ENCODE results near the gene DIP2C.

Gene DIP2C

DNA sequence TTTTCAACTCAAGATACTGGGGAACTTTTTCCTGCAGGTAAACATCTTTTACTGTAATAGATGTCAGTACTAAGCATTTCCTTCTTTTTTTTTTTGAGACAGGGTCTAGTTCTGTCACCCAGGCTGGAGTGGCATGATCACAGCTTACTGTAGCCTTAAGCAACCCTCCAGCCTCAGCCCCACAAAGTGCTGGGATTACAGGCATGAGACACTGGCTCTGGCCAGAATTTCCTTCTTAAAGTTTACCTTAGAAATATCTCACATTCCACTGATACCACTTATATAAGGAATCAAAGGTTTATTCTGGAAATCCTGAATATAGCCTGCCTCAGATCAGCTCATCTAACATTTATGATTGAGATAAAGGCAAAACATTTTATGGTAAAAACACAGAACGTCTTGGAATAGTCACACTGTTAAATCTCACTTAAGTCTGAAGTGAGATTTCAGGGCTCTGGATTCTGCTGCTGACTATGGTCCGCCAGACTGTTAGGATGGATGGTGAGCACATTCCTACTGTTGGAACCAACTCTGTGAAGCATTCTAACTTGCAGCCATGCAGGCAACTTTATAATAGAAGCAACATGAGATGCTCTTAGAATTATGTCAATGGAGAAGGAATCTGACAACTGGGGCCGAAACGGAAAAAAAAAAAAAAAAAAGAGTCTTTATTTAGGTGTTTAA lies 402.3 kb downstream of the DIP2C start:
- Mint-ChIP-seq H3K4me1 (peaks cover 5 to 13% of the 10 kb centered on the region in 2 donors), H3K9me3 (peaks cover 0 to 2% of the 10 kb centered on the region in 2 donors), H3K27ac (no peak overlapping the region), H3K36me3 (peaks cover 7 to 11% of the 10 kb centered on the region in 2 donors), H3K27me3 (peaks cover 0 to 5% of the 10 kb centered on the region in 2 donors), H3K4me3 (no peak overlapping the region)
- ATAC-seq (replicated peaks) (no peak), DNase-seq (no peak)

DNA sequence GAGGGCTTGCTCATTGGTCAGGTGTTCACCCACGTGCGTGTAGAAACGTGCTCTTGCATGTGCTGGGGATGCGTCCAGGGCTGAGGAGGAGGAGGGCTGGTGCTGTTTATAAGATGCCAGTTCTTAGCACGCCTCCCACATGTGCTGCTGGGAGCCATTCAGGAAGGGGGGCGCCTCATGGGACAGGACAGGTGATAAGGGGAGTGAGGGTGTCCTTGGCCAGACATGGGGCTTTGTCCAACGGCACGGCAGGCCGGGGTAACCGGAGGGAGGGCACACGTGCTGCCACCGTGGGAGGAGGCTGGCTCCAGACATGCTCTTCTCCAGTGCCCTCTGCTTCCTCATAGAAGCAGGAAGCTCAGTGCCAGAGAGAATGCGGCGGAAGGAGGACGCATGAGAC lies 404.3 kb downstream of the DIP2C start:
- no peak for DNase-seq
- Mint-ChIP-seq H3K27me3 (peaks cover 0 to 1% of the 10 kb centered on the region in 2 donors), H3K4me1 (peaks cover 5 to 11% of the 10 kb centered on the region in 2 donors), H3K4me3 (no peak overlapping the region), H3K36me3 (peaks cover 11 to 13% of the 10 kb centered on the region in 2 donors), H3K9me3 (peaks cover 0 to 2% of the 10 kb centered on the region in 2 donors), H3K27ac (no peak overlapping the region)
- no peak for ATAC-seq (replicated peaks)

DNA sequence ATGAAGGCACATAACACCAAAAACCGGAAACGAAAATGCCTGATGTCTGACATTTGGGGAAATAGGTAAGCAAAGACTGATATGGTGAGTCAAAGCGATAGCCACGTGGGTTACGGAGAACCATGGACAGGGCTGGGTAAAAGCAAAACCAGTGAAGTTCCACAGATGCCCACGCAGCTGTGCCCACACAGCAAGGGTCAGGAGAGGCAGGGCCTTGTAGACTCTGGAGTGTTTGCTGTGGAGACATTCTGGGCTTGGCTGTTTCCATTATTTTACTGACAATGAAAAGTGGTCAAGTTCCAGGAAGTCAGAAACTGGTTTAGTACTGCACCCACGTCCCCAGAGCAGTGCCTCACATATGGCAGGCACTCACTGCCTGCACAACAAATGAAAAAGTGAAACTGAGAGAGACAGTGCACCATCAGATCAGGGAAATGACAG lies 405.5 kb downstream of the DIP2C start:
- DNase-seq, result peak; percentile 53
- Mint-ChIP-seq H3K27me3 (no peaks in the 10 kb centered on the region), H3K27ac (peak overlapping the region; percentile 70), H3K36me3 (peaks cover 11 to 16% of the 10 kb centered on the region in 2 donors), H3K9me3 (peaks cover 0 to 2% of the 10 kb centered on the region in 2 donors), H3K4me3 (peak overlapping the region in 1 of 2 donors; percentile 21), H3K4me1 (peaks cover 5 to 11% of the 10 kb centered on the region in 2 donors)
- ATAC-seq (replicated peaks), result peak; percentile 87 to 97

DNA sequence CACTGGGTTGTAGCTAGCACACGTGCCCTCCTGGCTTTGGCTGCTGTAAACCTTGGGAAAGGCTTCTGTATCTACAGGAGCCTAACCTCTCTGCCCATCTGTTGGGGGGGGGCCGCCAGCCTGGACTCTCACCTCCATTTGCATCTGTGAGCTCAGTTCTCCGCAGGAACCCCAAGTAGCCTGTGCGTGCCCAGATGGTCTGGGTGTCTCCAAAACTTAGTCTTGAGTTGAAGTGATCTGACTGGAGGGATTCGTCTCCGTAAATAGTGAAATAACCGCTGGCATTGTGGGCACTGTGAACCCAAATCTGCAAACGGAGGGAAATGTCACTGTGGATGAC lies 406.4 kb downstream of the DIP2C start:
- H3K4me1 Mint-ChIP-seq, result peaks cover 5 to 11% of the 10 kb centered on the region in 2 donors
- H3K27me3 Mint-ChIP-seq, result no peaks in the 10 kb centered on the region
- H3K9me3 Mint-ChIP-seq, result peaks cover 0 to 2% of the 10 kb centered on the region in 2 donors
- no peak for ATAC-seq (replicated peaks)
- no peak overlapping the region for H3K4me3 Mint-ChIP-seq
- H3K27ac Mint-ChIP-seq, result no peak overlapping the region
- H3K36me3 Mint-ChIP-seq, result peaks cover 11 to 16% of the 10 kb centered on the region in 2 donors
- DNase-seq, result no peak

DNA sequence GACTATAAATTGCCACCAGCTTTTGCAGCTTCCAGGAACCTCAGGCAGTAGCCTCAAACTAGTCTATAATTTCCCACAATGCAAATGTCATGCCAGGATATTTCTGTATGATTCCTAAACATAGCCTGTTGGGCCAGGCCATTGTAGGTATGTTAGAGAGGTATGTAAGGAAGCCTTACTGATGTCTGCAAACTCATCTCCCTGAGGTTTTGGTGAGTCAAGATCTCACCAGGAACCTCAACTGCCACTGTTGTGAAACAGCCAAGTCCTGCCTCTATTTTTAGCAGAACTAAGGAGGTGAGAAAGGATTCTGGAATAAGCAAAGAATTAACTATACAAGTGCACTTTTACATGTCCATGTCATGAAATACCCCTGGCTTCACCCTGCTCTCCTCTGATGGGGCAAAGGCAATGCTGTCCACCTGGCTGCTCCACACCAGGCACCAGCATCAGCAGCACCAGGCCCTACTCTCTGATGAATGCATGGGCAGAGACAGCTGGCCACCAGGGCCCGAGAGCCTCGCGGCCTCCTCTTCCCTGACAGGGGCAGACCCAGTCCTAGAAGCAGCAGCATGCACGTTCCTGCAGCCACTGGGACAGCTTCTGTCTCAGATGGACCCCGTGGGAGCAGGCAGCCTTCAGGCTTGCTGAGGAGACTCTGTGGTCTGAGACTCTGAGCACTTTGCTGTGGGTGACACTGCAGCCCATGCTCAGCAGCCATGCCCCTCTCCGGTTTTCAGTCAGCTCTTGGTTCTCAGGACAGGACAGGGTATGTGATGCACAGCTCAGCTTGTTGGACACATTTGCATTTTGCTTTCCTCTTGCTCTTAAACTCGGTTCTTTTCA lies 407.0 kb downstream of the DIP2C start:
- Mint-ChIP-seq H3K27me3 (no peaks in the 10 kb centered on the region), H3K4me3 (no peak overlapping the region), H3K36me3 (peaks cover 14 to 20% of the 10 kb centered on the region in 2 donors), H3K4me1 (peaks cover 5 to 13% of the 10 kb centered on the region in 2 donors), H3K27ac (no peak overlapping the region), H3K9me3 (peaks cover 0 to 2% of the 10 kb centered on the region in 2 donors)
- ATAC-seq (replicated peaks) (no peak), DNase-seq (no peak)

DNA sequence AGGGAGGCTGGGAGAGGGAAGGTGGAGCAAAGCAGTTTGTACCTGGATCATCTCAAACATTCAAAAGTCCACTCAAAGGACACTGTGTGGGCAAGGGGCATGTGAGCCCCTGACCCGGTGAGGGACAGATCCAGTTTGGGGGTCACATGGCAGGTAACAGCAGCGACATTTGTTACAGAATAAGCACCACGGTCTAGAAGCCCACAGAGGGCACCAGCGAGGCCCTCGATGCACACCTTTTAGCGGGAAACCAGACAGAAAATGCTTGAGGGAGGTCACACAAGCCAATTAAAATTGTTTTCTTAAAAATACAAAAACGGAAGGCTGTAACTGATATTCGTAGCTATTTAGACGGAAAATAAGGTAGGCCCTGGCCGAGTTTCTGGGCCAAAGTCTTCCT lies 409.8 kb downstream of the DIP2C start:
- DNase-seq (no peak), ATAC-seq (replicated peaks) (no peak)
- Mint-ChIP-seq H3K27ac (no peak overlapping the region), H3K36me3 (peaks cover 12 to 20% of the 10 kb centered on the region in 2 donors), H3K4me1 (peaks cover 5 to 15% of the 10 kb centered on the region in 2 donors), H3K27me3 (no peaks in the 10 kb centered on the region), H3K4me3 (no peak overlapping the region), H3K9me3 (peaks cover 0 to 2% of the 10 kb centered on the region in 2 donors)

DNA sequence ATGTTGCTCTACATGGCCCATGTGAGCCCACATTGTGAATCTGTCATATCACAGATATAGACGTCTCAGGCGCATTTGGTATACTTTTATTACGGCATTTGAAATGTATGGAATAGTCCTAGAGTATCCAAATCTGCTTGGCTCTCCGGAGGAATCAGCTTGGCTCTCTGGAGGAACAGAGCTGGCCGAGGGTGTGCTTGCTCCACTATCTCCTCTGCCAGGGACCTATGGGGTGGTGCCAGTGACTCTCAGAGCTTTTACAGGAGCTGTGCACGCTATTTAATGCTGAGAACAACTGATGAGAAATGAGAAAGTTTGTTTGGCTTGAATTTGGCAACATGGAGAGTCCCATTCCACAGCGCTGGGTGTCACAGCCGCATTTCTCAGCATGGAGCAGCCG lies 410.2 kb downstream of the DIP2C start:
- Mint-ChIP-seq H3K27ac (no peak overlapping the region), H3K27me3 (no peaks in the 10 kb centered on the region), H3K36me3 (peaks cover 10 to 19% of the 10 kb centered on the region in 2 donors), H3K4me3 (no peak overlapping the region), H3K9me3 (peaks cover 0 to under 1% of the 10 kb centered on the region in 2 donors), H3K4me1 (peaks cover 3 to 13% of the 10 kb centered on the region in 2 donors)
- ATAC-seq (replicated peaks), result no peak
- no peak for DNase-seq

DNA sequence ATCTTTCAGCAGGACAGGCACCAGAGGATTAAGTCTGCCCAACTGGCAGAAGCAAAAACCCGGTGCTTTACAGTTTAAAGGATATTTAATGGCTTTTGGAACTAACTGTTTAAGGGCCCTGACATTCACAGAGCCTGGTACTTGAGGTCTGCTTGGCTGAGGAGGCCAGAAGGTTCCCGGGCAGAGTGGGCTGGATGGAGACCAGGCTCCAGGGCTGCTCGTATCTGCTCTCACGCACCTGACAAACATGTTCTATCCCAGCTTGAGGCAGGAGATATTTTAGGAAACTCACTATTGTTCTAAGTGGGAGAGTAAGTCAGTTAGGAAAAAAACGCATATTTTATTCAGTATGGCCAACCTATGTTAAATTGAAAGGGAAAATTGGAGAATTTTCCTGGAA lies 410.8 kb downstream of the DIP2C start:
- H3K27ac Mint-ChIP-seq, result no peak overlapping the region
- ATAC-seq (replicated peaks) (no peak), DNase-seq (no peak)
- no peaks in the 10 kb centered on the region for H3K27me3 Mint-ChIP-seq
- peaks cover 7 to 17% of the 10 kb centered on the region in 2 donors for H3K36me3 Mint-ChIP-seq
- no peaks in the 10 kb centered on the region for H3K9me3 Mint-ChIP-seq
- H3K4me3 Mint-ChIP-seq, result no peak overlapping the region
- peaks cover 0 to 9% of the 10 kb centered on the region in 2 donors for H3K4me1 Mint-ChIP-seq

DNA sequence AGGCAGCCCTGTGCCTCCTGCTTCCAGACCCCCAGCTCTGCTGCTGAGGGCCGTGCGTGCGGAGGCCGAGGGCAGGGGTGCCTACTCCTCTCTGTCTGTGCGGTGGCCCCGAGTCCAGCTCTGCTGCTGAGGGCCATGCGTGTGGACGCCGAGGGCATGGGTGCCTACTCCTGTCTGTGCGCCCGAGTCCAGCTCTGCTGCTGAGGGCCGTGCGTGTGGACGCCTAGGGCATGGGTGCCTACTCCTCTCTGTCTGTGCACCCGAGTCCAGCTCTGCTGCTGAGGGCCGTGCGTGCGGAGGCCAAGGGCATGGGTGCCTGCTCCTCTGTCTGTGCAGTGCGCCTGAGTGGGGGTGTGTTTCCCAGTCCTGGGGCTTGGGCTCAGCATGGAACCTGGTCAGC lies 411.5 kb downstream of the DIP2C start:
- H3K27me3 Mint-ChIP-seq, result no peaks in the 10 kb centered on the region
- no peak overlapping the region for H3K4me3 Mint-ChIP-seq
- DNase-seq, result no peak
- H3K27ac Mint-ChIP-seq, result peak overlapping the region; percentile 31
- peaks cover 7 to 17% of the 10 kb centered on the region in 2 donors for H3K36me3 Mint-ChIP-seq
- H3K9me3 Mint-ChIP-seq, result no peaks in the 10 kb centered on the region
- H3K4me1 Mint-ChIP-seq, result peaks cover 0 to 6% of the 10 kb centered on the region in 2 donors
- no peak for ATAC-seq (replicated peaks)

DNA sequence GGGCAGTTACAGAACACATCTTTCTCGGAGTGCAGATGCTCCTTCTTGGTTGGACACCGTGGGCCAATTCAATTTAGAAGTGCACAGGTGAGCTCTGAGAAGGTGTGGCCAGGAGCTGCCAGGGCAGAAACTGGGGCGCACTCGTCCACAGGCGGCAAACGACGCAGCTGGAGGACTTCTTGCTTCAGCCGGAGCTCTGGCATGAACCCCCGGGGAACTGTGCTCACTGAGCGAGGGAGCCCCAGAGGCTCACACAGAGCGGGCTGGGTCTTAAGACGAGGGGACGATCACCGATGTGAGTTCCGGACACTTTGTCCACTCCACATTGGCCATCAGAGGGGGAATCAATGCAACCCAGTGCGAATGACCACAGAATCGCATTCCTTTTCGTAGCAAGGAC lies 413.8 kb downstream of the DIP2C start:
- H3K9me3 Mint-ChIP-seq, result no peaks in the 10 kb centered on the region
- H3K36me3 Mint-ChIP-seq, result peaks cover 7 to 16% of the 10 kb centered on the region in 2 donors
- no peaks in the 10 kb centered on the region for H3K27me3 Mint-ChIP-seq

DNA sequence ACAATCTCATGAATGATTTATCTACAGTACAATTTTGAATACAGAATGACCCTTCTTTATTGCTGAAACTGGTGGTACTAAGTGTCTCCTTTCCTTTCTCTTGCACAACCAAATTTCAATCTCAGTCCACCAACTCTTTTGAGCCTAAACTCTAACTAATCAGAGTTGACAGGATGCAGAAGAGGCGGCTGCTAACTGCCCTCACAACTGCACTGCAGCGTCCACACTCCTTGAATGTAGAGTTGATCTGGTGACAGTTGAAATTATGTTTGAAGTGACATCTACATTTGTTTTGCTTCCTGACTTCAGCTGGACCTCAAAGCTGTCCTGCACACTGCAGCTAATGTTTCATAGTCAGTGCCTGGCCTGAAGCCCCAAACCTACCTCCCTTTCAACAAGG lies 414.6 kb downstream of the DIP2C start:
- Mint-ChIP-seq H3K4me1 (peaks cover 0 to 5% of the 10 kb centered on the region in 2 donors), H3K4me3 (no peak overlapping the region), H3K27ac (no peak overlapping the region), H3K27me3 (no peaks in the 10 kb centered on the region), H3K36me3 (peaks cover 3 to 12% of the 10 kb centered on the region in 2 donors), H3K9me3 (no peaks in the 10 kb centered on the region)
- no peak for ATAC-seq (replicated peaks)
- DNase-seq, result no peak

More for the DNA sequence above, 413.8 kb downstream of the DIP2C start:
- Mint-ChIP-seq H3K27ac (no peak overlapping the region), H3K4me1 (peaks cover 0 to 5% of the 10 kb centered on the region in 2 donors), H3K4me3 (no peak overlapping the region)
- DNase-seq (no peak), ATAC-seq (replicated peaks) (no peak)

DNA sequence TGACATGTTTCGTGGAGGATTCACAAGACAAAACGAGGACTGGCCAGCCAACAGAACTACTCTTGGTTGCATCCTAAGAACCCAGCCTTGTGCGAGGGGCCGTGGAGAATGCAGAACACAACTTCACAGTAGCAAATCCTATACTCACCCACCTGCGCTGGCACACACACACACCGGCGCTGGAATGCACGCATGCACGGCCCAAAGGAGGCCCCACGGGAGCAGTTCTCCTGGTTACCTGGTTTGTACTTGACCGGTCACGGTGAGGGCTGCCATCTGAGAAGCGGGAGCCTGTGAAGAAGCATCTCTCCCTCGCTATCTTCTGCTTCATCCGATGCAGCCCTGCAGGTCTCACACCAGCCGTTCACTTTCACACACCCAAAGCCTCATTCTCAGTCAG lies 416.4 kb downstream of the DIP2C start:
- H3K9me3 Mint-ChIP-seq, result no peaks in the 10 kb centered on the region
- DNase-seq, result no peak
- no peak for ATAC-seq (replicated peaks)

DNA sequence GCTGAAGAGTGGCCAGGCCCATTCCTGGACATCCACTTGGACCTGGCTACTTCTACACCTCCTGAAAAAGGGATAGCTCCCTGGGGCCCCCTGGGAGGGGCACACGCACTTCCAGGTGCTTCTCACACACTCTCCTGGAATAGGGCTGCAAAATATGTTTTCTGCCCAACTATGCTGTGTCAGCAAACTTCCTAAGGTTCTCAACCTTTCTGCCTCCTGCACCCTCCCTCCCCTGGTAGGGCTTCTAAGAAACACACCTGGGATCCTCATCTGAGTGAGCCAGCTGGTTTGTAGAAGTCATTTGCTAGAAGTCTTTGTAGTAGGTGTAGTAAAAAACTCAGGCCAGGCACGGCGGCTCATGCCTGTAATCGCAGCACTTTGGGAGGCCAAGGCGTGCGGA lies 417.7 kb downstream of the DIP2C start:
- H3K27ac Mint-ChIP-seq, result no peak overlapping the region

More for the DNA sequence above, 416.4 kb downstream of the DIP2C start:
- Mint-ChIP-seq H3K36me3 (peaks cover 3 to 9% of the 10 kb centered on the region in 2 donors), H3K4me1 (peaks cover 0 to 5% of the 10 kb centered on the region in 2 donors), H3K27me3 (no peaks in the 10 kb centered on the region), H3K4me3 (no peak overlapping the region), H3K27ac (no peak overlapping the region)

DNA sequence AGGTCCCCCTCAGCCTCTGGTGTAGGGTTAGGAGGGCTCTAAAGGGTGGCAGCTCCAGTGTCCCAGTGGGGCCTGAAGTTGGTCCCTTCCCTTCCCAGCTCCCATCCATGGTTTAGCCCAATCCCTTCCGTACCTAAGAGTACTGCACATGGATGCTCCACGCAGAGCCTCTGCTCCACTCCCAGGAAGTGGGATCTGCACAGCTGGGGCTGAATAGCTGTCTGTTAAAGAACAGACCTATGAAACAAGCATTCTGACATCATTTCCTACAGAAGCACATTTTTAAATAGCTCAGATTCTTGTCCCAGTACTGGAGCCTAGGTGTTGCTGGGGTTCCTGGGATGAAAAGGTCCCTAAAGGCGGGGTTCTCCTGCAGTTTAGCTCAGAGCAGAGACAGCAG lies 418.3 kb downstream of the DIP2C start:
- ATAC-seq (replicated peaks) (no peak), DNase-seq (no peak)
- H3K4me1 Mint-ChIP-seq, result peaks cover 0 to 2% of the 10 kb centered on the region in 2 donors
- no peak overlapping the region for H3K27ac Mint-ChIP-seq
- H3K9me3 Mint-ChIP-seq, result no peaks in the 10 kb centered on the region
- H3K36me3 Mint-ChIP-seq, result no peaks in the 10 kb centered on the region
- no peak overlapping the region for H3K4me3 Mint-ChIP-seq
- no peaks in the 10 kb centered on the region for H3K27me3 Mint-ChIP-seq

More for the DNA sequence above, 417.7 kb downstream of the DIP2C start:
- no peak overlapping the region for H3K4me3 Mint-ChIP-seq
- DNase-seq (no peak), ATAC-seq (replicated peaks) (no peak)
- H3K36me3 Mint-ChIP-seq, result no peaks in the 10 kb centered on the region
- H3K9me3 Mint-ChIP-seq, result no peaks in the 10 kb centered on the region
- H3K4me1 Mint-ChIP-seq, result peaks cover 0 to 2% of the 10 kb centered on the region in 2 donors
- no peaks in the 10 kb centered on the region for H3K27me3 Mint-ChIP-seq
